HepG2 (cell line): ENCODE measurements around the gene CAMK2N2. TPM values are rescaled to one million over a fixed set of nuclear protein-coding genes. Genes with fewer than 3 reads are reported as not detected.

Experiments used
- DRAP1 ChIP-seq: IDR thresholded peaks from 2 replicates; pipeline ENCODE4 v1.6.1; 2016; ENCODE audit warnings: missing genetic modification reagents, missing compliant biosample characterization
- GATAD1 ChIP-seq: IDR thresholded peaks from 2 replicates; pipeline ENCODE4 v1.6.1; 2016; ENCODE audit warnings: missing genetic modification reagents, missing compliant biosample characterization
- HIVEP1 ChIP-seq: sonication (generic); formaldehyde crosslinking; IDR thresholded peaks from 2 replicates; pipeline ENCODE4 v1.4.0; 2020; ENCODE audit warnings: mild to moderate bottlenecking, missing genetic modification reagents
- KMT2B ChIP-seq: IDR thresholded peaks from 2 replicates; pipeline ENCODE4 v1.6.1; 2016; ENCODE audit warnings: missing genetic modification reagents, missing compliant biosample characterization
- MAFF ChIP-seq: IDR thresholded peaks from 2 replicates; pipeline ENCODE4 v1.6.1; 2011; ENCODE audit warnings: low read depth, low read length, improper control_type of control experiment
- MIXL1 ChIP-seq: IDR thresholded peaks from 2 replicates; pipeline ENCODE4 v1.6.1; 2016
- MXD4 ChIP-seq: IDR thresholded peaks from 2 replicates; pipeline ENCODE4 v1.6.1; 2016; ENCODE audit warnings: mild to moderate bottlenecking, missing biosample characterization, missing genetic modification reagents
- MXI1 ChIP-seq: IDR thresholded peaks from 3 replicates; pipeline ENCODE4 v1.6.1; 2012; ENCODE audit warnings: low read depth, low read length, inconsistent platforms, borderline replicate concordance
- MYPOP ChIP-seq: sonication (generic); formaldehyde crosslinking; IDR thresholded peaks from 2 replicates; pipeline ENCODE4 v1.8.1; 2023; ENCODE audit warnings: mild to moderate bottlenecking, moderate library complexity, missing genetic modification reagents
- NFATC3 ChIP-seq: sonication (generic); formaldehyde crosslinking; IDR thresholded peaks from 2 replicates; pipeline ENCODE4 v1.5.1; 2020; ENCODE audit warnings: mild to moderate bottlenecking, missing genetic modification reagents
- PITX1 ChIP-seq: sonication (generic); formaldehyde crosslinking; IDR thresholded peaks from 2 replicates; pipeline ENCODE4 v1.5.1; 2020; ENCODE audit warnings: mild to moderate bottlenecking, missing genetic modification reagents
- PLRG1 ChIP-seq: fragments of 450-650 bp; conservative IDR thresholded peaks from 2 replicates; pipeline ENCODE4 v1.6.1; 2016
- SALL1 ChIP-seq: sonication (generic); formaldehyde crosslinking; IDR thresholded peaks from 2 replicates; pipeline ENCODE4 v1.8.0; 2022; ENCODE audit warnings: mild to moderate bottlenecking, missing genetic modification reagents
- TBX3 ChIP-seq: fragments of 450-650 bp; IDR thresholded peaks from 2 replicates; pipeline ENCODE4 v1.6.1; 2017; ENCODE audit warnings: antibody characterized with exemption, mild to moderate bottlenecking, inconsistent platforms, borderline replicate concordance
- ZFP36L1 ChIP-seq: sonication (generic); formaldehyde crosslinking; IDR thresholded peaks from 2 replicates; pipeline ENCODE4 v1.8.0; 2022; ENCODE audit warnings: mild to moderate bottlenecking, missing genetic modification reagents, moderate library complexity
- ZFP36L2 ChIP-seq: sonication (generic); formaldehyde crosslinking; IDR thresholded peaks from 2 replicates; pipeline ENCODE4 v1.4.0; 2020; ENCODE audit warnings: missing genetic modification reagents
- ZIK1 ChIP-seq: sonication (generic); formaldehyde crosslinking; IDR thresholded peaks from 2 replicates; pipeline ENCODE4 v1.5.0; 2020; ENCODE audit warnings: mild to moderate bottlenecking, low read depth, missing genetic modification reagents, borderline replicate concordance
- ZMYM3 ChIP-seq: sonication (generic); formaldehyde crosslinking; IDR thresholded peaks from 2 replicates; pipeline ENCODE4 v1.5.1; 2020; ENCODE audit warnings: mild to moderate bottlenecking, missing genetic modification reagents
- ZNF180 ChIP-seq: sonication (generic); formaldehyde crosslinking; IDR thresholded peaks from 2 replicates; pipeline ENCODE4 v1.4.0; 2020; ENCODE audit warnings: low read depth, missing genetic modification reagents, borderline replicate concordance
- ZNF260 ChIP-seq: sonication (generic); formaldehyde crosslinking; IDR thresholded peaks from 2 replicates; pipeline ENCODE4 v1.4.0; 2020; ENCODE audit warnings: missing genetic modification reagents, low read depth, mild to moderate bottlenecking, borderline replicate concordance
- ZNF317 ChIP-seq: sonication (generic); formaldehyde crosslinking; IDR thresholded peaks from 2 replicates; pipeline ENCODE4 v1.5.0; 2020; ENCODE audit warnings: mild to moderate bottlenecking, missing genetic modification reagents
- ZNF652 ChIP-seq: IDR thresholded peaks from 2 replicates; pipeline ENCODE4 v1.6.1; 2016; ENCODE audit warnings: low read depth, borderline replicate concordance
- ZNF737 ChIP-seq: sonication (generic); formaldehyde crosslinking; IDR thresholded peaks from 2 replicates; pipeline ENCODE4 v1.5.0; 2020; ENCODE audit warnings: missing genetic modification reagents, mild to moderate bottlenecking, borderline replicate concordance
- polyA plus RNA-seq, 8 experiments: library from polyadenylated mRNA; depleted of rRNA in 3 of 8; stranded (reverse) in 7 of 8; unstranded in 1 of 8; fragments of >200 nt; fragmentation: Illumina TruSeq in 4 of 8; extraction: Trizol in 4 of 8; gene quantifications; 2 replicates each; pipeline versions ENCODE4 v1.2.1 to v1.2.3, GENCODE V29; 2011 to 2016; ENCODE audit warnings: low read depth in 4 of 8, missing spikeins in 1 of 8, mixed read lengths in 1 of 8; ENCODE audit not compliant: insufficient read depth in 1 of 8
- total RNA-seq, 5 experiments: library from RNA; depleted of rRNA; stranded (reverse); fragments of >200 nt; fragmentation: Illumina TruSeq; extraction: Trizol; gene quantifications; 2 replicates each; pipeline ENCODE4 v1.2.3, GENCODE V29; 2016; ENCODE audit warnings: low read depth in 1 of 5
- TF ChIP-seq, protein P1 (sequence below): IDR thresholded peaks from 2 replicates; pipeline ENCODE4 v1.6.1; 2018; ENCODE audit warnings: missing genetic modification reagents, mild to moderate bottlenecking, missing compliant biosample characterization
- TF ChIP-seq, protein P2 (sequence below): sonication (generic); formaldehyde crosslinking; IDR thresholded peaks from 2 replicates; pipeline ENCODE4 v1.8.1; 2023; ENCODE audit warnings: mild to moderate bottlenecking, missing genetic modification reagents

CAMK2N2 gene
- total and polyA plus RNA-seq, 2 of the 13 experiments (the other 11 are each of a cell fraction or from before 2014, with no cell fraction given): 0.12 to 0.27 TPM

DNA sequence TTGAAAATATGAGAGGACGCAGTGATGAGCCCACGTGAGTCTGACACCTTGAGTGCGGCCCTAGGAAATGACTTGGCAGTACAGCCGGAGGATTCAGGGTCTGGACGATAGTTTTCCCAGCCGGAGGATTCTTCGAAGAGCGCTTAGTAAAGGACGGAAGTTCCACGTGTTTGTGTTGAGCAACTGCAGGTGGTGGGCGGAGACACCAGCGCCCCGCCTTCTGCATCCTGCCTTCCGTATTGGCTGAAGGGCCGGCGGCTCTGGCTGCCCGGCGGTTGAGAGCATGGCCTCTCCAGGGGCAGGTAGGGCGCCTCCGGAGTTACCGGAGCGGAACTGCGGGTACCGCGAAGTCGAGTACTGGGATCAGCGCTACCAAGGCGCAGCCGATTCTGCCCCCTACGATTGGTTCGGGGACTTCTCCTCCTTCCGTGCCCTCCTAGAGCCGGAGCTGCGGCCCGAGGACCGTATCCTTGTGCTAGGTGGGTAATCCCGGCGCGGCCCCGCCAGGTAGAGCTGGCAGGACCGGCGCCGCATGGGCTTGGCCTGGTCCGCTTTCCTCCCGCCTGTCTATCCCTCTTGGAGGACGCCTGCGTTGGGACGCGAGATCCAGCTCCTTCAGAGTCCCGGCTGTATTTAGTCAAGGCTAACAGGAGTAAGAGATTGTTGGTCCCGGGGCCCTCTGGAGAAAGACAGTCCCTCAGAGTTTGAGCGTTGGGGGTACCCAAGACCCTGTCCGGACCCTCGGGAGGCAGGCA is 11.8 kb downstream of the CAMK2N2 start, which contains the start of gene EEF1AKMT4 (continued):
- TF ChIP-seq ZIK1 (no peak), SALL1 (peak; percentile 80), MXD4 (CRISPR knock-in tag) (peak; percentile 98), TBX3 (no peak), ZNF317 (peak; percentile 53; the same call in 1 of the 2 replicates), NFATC3 (CRISPR knock-in tag) (no peak), ZNF260 (CRISPR knock-in tag) (no peak), ZFP36L1 (CRISPR knock-in tag) (no peak), MAFF (no peak), PLRG1 (no peak), ZMYM3 (CRISPR knock-in tag) (no peak), ZNF737 (CRISPR knock-in tag) (no peak; the same call in 1 of the 2 replicates), ZNF180 (CRISPR knock-in tag) (0 out of 2 replicates have a peak, but pooled peaks have one; percentile 39), KMT2B (CRISPR knock-in tag) (no peak), MXI1 (peak; percentile 100), ZNF652 (CRISPR knock-in tag) (no peak; the same call in 1 of the 2 replicates), MIXL1 (CRISPR knock-in tag) (no peak), GATAD1 (CRISPR knock-in tag) (peak; percentile 86), MYPOP (peak; percentile 45; the same call in 1 of the 2 replicates), DRAP1 (CRISPR knock-in tag) (peak; percentile 54), HIVEP1 (CRISPR knock-in tag) (peak; percentile 62; the same call in 1 of the 2 replicates), ZFP36L2 (no peak), PITX1 (CRISPR knock-in tag) (no peak; the same call in 1 of the 2 replicates)
- TF ChIP-seq, protein P1, sequence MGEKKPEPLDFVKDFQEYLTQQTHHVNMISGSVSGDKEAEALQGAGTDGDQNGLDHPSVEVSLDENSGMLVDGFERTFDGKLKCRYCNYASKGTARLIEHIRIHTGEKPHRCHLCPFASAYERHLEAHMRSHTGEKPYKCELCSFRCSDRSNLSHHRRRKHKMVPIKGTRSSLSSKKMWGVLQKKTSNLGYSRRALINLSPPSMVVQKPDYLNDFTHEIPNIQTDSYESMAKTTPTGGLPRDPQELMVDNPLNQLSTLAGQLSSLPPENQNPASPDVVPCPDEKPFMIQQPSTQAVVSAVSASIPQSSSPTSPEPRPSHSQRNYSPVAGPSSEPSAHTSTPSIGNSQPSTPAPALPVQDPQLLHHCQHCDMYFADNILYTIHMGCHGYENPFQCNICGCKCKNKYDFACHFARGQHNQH (CRISPR knock-in tag): no peak; the same call in 1 of the 2 replicates
- TF ChIP-seq, protein P2, sequence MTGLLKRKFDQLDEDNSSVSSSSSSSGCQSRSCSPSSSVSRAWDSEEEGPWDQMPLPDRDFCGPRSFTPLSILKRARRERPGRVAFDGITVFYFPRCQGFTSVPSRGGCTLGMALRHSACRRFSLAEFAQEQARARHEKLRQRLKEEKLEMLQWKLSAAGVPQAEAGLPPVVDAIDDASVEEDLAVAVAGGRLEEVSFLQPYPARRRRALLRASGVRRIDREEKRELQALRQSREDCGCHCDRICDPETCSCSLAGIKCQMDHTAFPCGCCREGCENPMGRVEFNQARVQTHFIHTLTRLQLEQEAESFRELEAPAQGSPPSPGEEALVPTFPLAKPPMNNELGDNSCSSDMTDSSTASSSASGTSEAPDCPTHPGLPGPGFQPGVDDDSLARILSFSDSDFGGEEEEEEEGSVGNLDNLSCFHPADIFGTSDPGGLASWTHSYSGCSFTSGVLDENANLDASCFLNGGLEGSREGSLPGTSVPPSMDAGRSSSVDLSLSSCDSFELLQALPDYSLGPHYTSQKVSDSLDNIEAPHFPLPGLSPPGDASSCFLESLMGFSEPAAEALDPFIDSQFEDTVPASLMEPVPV (CRISPR knock-in tag): no peak
